A673 (cell line): Measurements from ENCODE around the gene CAPZB.

Experiments
- EZH2 ChIP-seq: fragments of 200-600 bp; sonication (generic); IDR thresholded peaks from 2 replicates; pipeline ENCODE4 v1.6.1; 2017; ENCODE audit warnings: borderline replicate concordance, low read depth, mild to moderate bottlenecking, mixed read lengths, antibody characterized with exemption, low read length; ENCODE audit not compliant: poor library complexity, severe bottlenecking
- TF ChIP-seq, protein P1 (sequence below): fragments of 300-800, 200-600 bp; sonication (generic); conservative IDR thresholded peaks from 2 replicates; pipeline ENCODE4 v1.5.1; 2017; ENCODE audit warnings: low read depth, mild to moderate bottlenecking, antibody characterized with exemption, low read length, moderate library complexity, mixed read lengths

DNA sequence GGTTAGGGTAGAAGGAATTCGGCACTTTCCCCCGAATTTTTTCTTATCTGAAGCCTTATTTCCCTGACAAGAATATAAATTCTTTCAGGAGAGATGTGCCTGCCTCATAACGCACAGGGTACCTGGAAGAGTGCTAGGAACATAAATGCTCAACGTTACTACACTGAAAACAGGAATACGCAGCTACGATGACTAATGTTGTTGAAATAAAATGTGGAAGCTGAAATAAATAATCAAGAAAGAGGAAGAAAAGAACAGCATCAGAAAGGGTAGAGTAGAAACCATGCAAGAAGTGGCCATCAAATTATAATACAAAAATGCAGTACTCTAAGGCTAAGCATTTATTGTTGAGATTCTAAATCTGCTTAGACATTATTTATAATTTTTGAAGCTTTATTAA lies 139.3 kb downstream of the CAPZB start:
- TF ChIP-seq, protein P1, sequence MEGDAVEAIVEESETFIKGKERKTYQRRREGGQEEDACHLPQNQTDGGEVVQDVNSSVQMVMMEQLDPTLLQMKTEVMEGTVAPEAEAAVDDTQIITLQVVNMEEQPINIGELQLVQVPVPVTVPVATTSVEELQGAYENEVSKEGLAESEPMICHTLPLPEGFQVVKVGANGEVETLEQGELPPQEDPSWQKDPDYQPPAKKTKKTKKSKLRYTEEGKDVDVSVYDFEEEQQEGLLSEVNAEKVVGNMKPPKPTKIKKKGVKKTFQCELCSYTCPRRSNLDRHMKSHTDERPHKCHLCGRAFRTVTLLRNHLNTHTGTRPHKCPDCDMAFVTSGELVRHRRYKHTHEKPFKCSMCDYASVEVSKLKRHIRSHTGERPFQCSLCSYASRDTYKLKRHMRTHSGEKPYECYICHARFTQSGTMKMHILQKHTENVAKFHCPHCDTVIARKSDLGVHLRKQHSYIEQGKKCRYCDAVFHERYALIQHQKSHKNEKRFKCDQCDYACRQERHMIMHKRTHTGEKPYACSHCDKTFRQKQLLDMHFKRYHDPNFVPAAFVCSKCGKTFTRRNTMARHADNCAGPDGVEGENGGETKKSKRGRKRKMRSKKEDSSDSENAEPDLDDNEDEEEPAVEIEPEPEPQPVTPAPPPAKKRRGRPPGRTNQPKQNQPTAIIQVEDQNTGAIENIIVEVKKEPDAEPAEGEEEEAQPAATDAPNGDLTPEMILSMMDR, result no peak
- no peak for TF ChIP-seq EZH2
